GM23338 (cell line): ENCODE measurements around the gene RAPGEF5. TPM values are rescaled to one million over a fixed set of nuclear protein-coding genes. Genes with fewer than 3 reads are reported as not detected.

Experiments
- ATAC-seq: fragments of 200-7000 bp; cut with Tn5 transposase; 3 replicates; pipeline ENCODE4 v1.9.1; 2020
- DNase-seq: peaks from one replicate; pipeline ENCODE4 v3.0.0-alpha.2; 2015; ENCODE audit warnings: low spot score
- H2AFZ ChIP-seq: fragments of 200-600 bp; sonication (generic); 2 replicates; pipeline ENCODE4 v1.8.0; 2016; ENCODE audit warnings: antibody characterized with exemption, mild to moderate bottlenecking, moderate library complexity
- H3F3A ChIP-seq: fragments of 200-600 bp; sonication (generic); replicated peaks from 2 replicates; pipeline ENCODE4 v1.8.0; 2017; ENCODE audit warnings: antibody characterized with exemption, mixed run types, low read depth
- H3K27ac ChIP-seq: fragments of 200-600 bp; sonication (generic); 2 replicates; pipeline ENCODE4 v1.6.1; 2016; ENCODE audit warnings: low read depth
- H3K27me3 ChIP-seq: fragments of 200-600 bp; sonication (generic); 2 replicates; pipeline ENCODE4 v1.8.0; 2016; ENCODE audit warnings: mild to moderate bottlenecking, mixed run types, moderate library complexity; ENCODE audit not compliant: insufficient read depth
- H3K36me3 ChIP-seq: fragments of 200-600 bp; sonication (generic); 2 replicates; pipeline ENCODE4 v1.8.0; 2016; ENCODE audit warnings: mild to moderate bottlenecking; ENCODE audit not compliant: insufficient read depth
- H3K4me1 ChIP-seq: fragments of 200-600 bp; sonication (generic); 2 replicates; pipeline ENCODE4 v1.8.0; 2016; ENCODE audit warnings: mild to moderate bottlenecking, moderate library complexity; ENCODE audit not compliant: insufficient read depth
- H3K4me2 ChIP-seq: fragments of 200-600 bp; sonication (generic); 2 replicates; pipeline ENCODE4 v1.7.1; 2017; ENCODE audit warnings: mixed run types
- H3K4me3 ChIP-seq: fragments of 200-600 bp; sonication (generic); 2 replicates; pipeline ENCODE4 v1.6.1; 2016; ENCODE audit warnings: mixed run types
- H3K79me2 ChIP-seq: fragments of 200-600 bp; sonication (generic); replicated peaks from 2 replicates; pipeline ENCODE4 v1.8.0; 2017; ENCODE audit warnings: mild to moderate bottlenecking; ENCODE audit not compliant: insufficient read depth
- H3K9me2 ChIP-seq: fragments of 200-600 bp; sonication (generic); 2 replicates; pipeline ENCODE4 v1.8.0; 2017; ENCODE audit not compliant: insufficient read depth
- H4K20me1 ChIP-seq: fragments of 200-600 bp; sonication (generic); replicated peaks from 2 replicates; pipeline ENCODE4 v1.8.0; 2017; ENCODE audit warnings: mild to moderate bottlenecking; ENCODE audit not compliant: insufficient read depth
- H3K27ac Mint-ChIP-seq: 2 replicates; pipeline ENCODE4 v1.8.0; 2020; ENCODE audit warnings: inconsistent platforms, mild to moderate bottlenecking, moderate library complexity, mixed read lengths
- H3K27me3 Mint-ChIP-seq: 3 replicates; pipeline ENCODE4 v1.8.0; 2022; ENCODE audit warnings: low read depth, mild to moderate bottlenecking, moderate library complexity, mixed read lengths, inconsistent platforms; ENCODE audit not compliant: insufficient read depth, poor library complexity
- H3K36me3 Mint-ChIP-seq: 3 replicates; pipeline ENCODE4 v1.8.0; 2021; ENCODE audit warnings: low read depth, mild to moderate bottlenecking, inconsistent platforms, moderate library complexity, mixed read lengths
- H3K4me1 Mint-ChIP-seq: 3 replicates; pipeline ENCODE4 v1.8.0; 2020; ENCODE audit warnings: mild to moderate bottlenecking, inconsistent platforms, mixed read lengths
- H3K4me3 Mint-ChIP-seq: 3 replicates; pipeline ENCODE4 v1.8.0; 2021; ENCODE audit warnings: moderate library complexity, mild to moderate bottlenecking, inconsistent platforms, mixed read lengths
- H3K9me3 Mint-ChIP-seq: 3 replicates; pipeline ENCODE4 v1.8.0; 2020; ENCODE audit warnings: moderate library complexity, mild to moderate bottlenecking, inconsistent platforms, mixed read lengths
- CREB1 ChIP-seq: fragments of 250-450 bp; sonication (Bioruptor Pico); IDR thresholded peaks from 2 replicates; pipeline ENCODE4 v1.5.0; 2020; ENCODE audit warnings: low read depth, mild to moderate bottlenecking, moderate library complexity
- CTCF ChIP-seq, 2 experiments: fragments of 200-600 bp in 1 of 2; sonication (generic) in 1 of 2; conservative IDR thresholded peaks; 2 replicates each; pipeline versions ENCODE4 v1.5.1 to v1.6.1; 2016 to 2017; ENCODE audit warnings: antibody characterized with exemption in 2 of 2, low read depth in 2 of 2, mild to moderate bottlenecking in 2 of 2, moderate library complexity in 1 of 2
- ETS1 ChIP-seq: IDR thresholded peaks from 2 replicates; pipeline ENCODE4 v1.6.1; 2016; ENCODE audit warnings: antibody characterized with exemption
- EZH2 ChIP-seq: fragments of 200-600 bp; sonication (generic); IDR thresholded peaks from one replicate; pipeline ENCODE4 v1.8.0; 2017; ENCODE audit warnings: antibody characterized with exemption, mild to moderate bottlenecking, low read depth; ENCODE audit not compliant: unreplicated experiment
- EZH2phosphoT487 ChIP-seq: fragments of 200-600 bp; sonication (generic); IDR thresholded peaks from one replicate; pipeline ENCODE4 v1.8.1; 2018; ENCODE audit warnings: antibody characterized with exemption; ENCODE audit not compliant: unreplicated experiment
- JUNB ChIP-seq: IDR thresholded peaks from one replicate; pipeline ENCODE4 v1.6.1; 2016; ENCODE audit warnings: antibody characterized with exemption; ENCODE audit not compliant: unreplicated experiment
- NANOG ChIP-seq: IDR thresholded peaks from 2 replicates; pipeline ENCODE4 v1.6.1; 2016; ENCODE audit warnings: antibody characterized with exemption, borderline replicate concordance
- POLR2AphosphoS5 ChIP-seq: IDR thresholded peaks from 2 replicates; pipeline ENCODE4 v1.6.1; 2016; ENCODE audit warnings: antibody characterized with exemption, low read depth
- REST ChIP-seq: IDR thresholded peaks from one replicate; pipeline ENCODE4 v1.6.1; 2018; ENCODE audit warnings: antibody characterized with exemption; ENCODE audit not compliant: unreplicated experiment
- STAT1 ChIP-seq: IDR thresholded peaks from one replicate; pipeline ENCODE4 v1.6.1; 2016; ENCODE audit warnings: antibody characterized with exemption; ENCODE audit not compliant: unreplicated experiment
- ZNF114 ChIP-seq: fragments of 250-450 bp; sonication (Bioruptor Pico); IDR thresholded peaks from 2 replicates; pipeline ENCODE4 v1.5.0; 2020; ENCODE audit warnings: mild to moderate bottlenecking, moderate library complexity
- ZNF331 ChIP-seq: fragments of 250-450 bp; sonication (Bioruptor Pico); IDR thresholded peaks from 2 replicates; pipeline ENCODE4 v1.5.0; 2020; ENCODE audit warnings: low read depth, mild to moderate bottlenecking, moderate library complexity
- ZNF462 ChIP-seq: fragments of 250-450 bp; sonication (Bioruptor Pico); IDR thresholded peaks from 2 replicates; pipeline ENCODE4 v1.5.0; 2020; ENCODE audit warnings: mild to moderate bottlenecking, moderate library complexity
- polyA plus RNA-seq: library from polyadenylated mRNA; unstranded; fragments of >200 nt; fragmentation: Nextera tagmentation; extraction: Ambion mirVana; gene quantifications from 2 replicates; pipeline ENCODE4 v1.2.1, GENCODE V29; 2016
- total RNA-seq: library from RNA; depleted of rRNA; stranded (reverse); fragments of >200 nt; shearing (Covaris generic); gene quantifications from 2 replicates; pipeline ENCODE4 v1.2.3, GENCODE V29; 2014

Gene RAPGEF5
- total and polyA plus RNA-seq, 2 experiments from 2014 or later = 6.3 to 13.1 TPM

GRCh38 chr7:22157552-22157951 is 199.4 kb downstream of the RAPGEF5 start:
- Histone ChIP-seq H3K27me3 (no peaks in the 10 kb centered on the region), H3F3A (no peaks in the 10 kb centered on the region), H3K36me3 (no peaks in the 10 kb centered on the region), H3K4me1 (peaks cover 17% of the 10 kb centered on the region), H3K9me2 (no peaks in the 10 kb centered on the region), H4K20me1 (no peaks in the 10 kb centered on the region), H3K79me2 (no peaks in the 10 kb centered on the region), H3K27ac (no peak overlapping the region), H2AFZ (no peak overlapping the region), H3K4me2 (no peak overlapping the region), H3K4me3 (no peak overlapping the region)
- peaks cover 5% of the 10 kb centered on the region; the same call in 1 of the 3 replicates for H3K36me3 Mint-ChIP-seq
- DNase-seq (no peak), ATAC-seq (no peak)
- H3K4me3 Mint-ChIP-seq = no peak overlapping the region
- H3K9me3 Mint-ChIP-seq = no peaks in the 10 kb centered on the region
- H3K27ac Mint-ChIP-seq = no peak overlapping the region
- H3K4me1 Mint-ChIP-seq = peaks cover 25% of the 10 kb centered on the region
- TF ChIP-seq ETS1 = no peak
- no peak for TF ChIP-seq CREB1 (CRISPR knock-in tag)
- TF ChIP-seq JUNB = no peak
- TF ChIP-seq STAT1 = no peak
- TF ChIP-seq NANOG = no peak
- no peak for TF ChIP-seq REST
- TF ChIP-seq ZNF462 (CRISPR knock-in tag) = no peak
- no peak for TF ChIP-seq CTCF (conservative IDR thresholded peaks at IDR 0.05; ENCODE audit: low read depth in 2 of 2)
- no peak for TF ChIP-seq EZH2
- TF ChIP-seq EZH2phosphoT487 = no peak
- no peak for TF ChIP-seq POLR2AphosphoS5
- no peak for TF ChIP-seq ZNF114 (CRISPR knock-in tag)
- TF ChIP-seq ZNF331 (CRISPR knock-in tag) = no peak
- H3K27me3 Mint-ChIP-seq = no peaks in the 10 kb centered on the region
